ENCODE data around the gene QARS1. TPM values are rescaled to one million over a fixed set of nuclear protein-coding genes. Genes with fewer than 3 reads are reported as not detected.
A peak's percentile ranks its signal among the peaks of the same experiment; 100 is the strongest.

The QARS1 gene
- total RNA-seq (2014; rRNA removed; shearing (Covaris generic)), result 201 and 240 TPM in 2 replicates
- 87.0 and 94.8 TPM in 2 replicates for polyA plus RNA-seq (2016; fragmentation: Nextera tagmentation; extraction: Ambion mirVana)

- peak within 1 kb of the TSS; percentile 80 for H3K27ac ChIP-seq
- H3K9me3 ChIP-seq (ENCODE audit: low read depth), result no peaks in the 10 kb centered on the region
- 1 to 2% methylated on average over 48 to 50 of the region's 50 CpGs for WGBS, 2 experiments (ENCODE audit: low coverage in 1 of 2, low lambda C conversion rate in 2 of 2, missing lambda C conversion rate in 2 of 2)
- H3K4me1 ChIP-seq (ENCODE audit: insufficient read depth), result peaks cover 13% of the 10 kb centered on the region
- peak; percentile 96 for DNase-seq
- TF ChIP-seq EZH2phosphoT487 (IDR thresholded peaks at IDR 0.05; ENCODE audit: insufficient read depth, low read depth) (no peak), EZH2 (IDR thresholded peaks at IDR 0.05; ENCODE audit: insufficient read depth, poor library complexity, severe bottlenecking) (no peak)
- H3K4me2 ChIP-seq (ENCODE audit: unreplicated experiment), result peak within 1 kb of the TSS; percentile 95
- peaks cover 13% of the 10 kb centered on the region for H3F3A ChIP-seq (ENCODE audit: insufficient read depth)
- peaks cover 56% of the 10 kb centered on the region for H3K79me2 ChIP-seq (ENCODE audit: insufficient read depth)
- H4K20me1 ChIP-seq (ENCODE audit: insufficient read depth), result no peaks in the 10 kb centered on the region
- peak within 1 kb of the TSS; percentile 93 for H3K9ac ChIP-seq
- no peaks in the 10 kb centered on the region for H3K9me2 ChIP-seq (ENCODE audit: insufficient read depth)
- no peaks in the 10 kb centered on the region for H3K27me3 ChIP-seq (replicated peaks; ENCODE audit: insufficient read depth)
- H3K4me3 ChIP-seq, result peak within 1 kb of the TSS; percentile 90
- H2AFZ ChIP-seq, result peak within 1 kb of the TSS; percentile 88
- peaks cover 25% of the 10 kb centered on the region; the same call in 1 of the 2 replicates for H3K36me3 ChIP-seq (ENCODE audit: low read depth)
- in situ Hi-C loops (cut with MboI), result no loop called here
Observed at GRCh38 chr3:49104427-49105291, at the start of gene QARS1. Gene QARS1, minus strand, starts transcription at chr3:49104757. Its CDS starts 24 bp downstream, at chr3:49104733.

GRCh38 chr3:49153349-49153912 lies 48.9 kb upstream of the QARS1 start:
- Histone ChIP-seq H3K9me2 (ENCODE audit: insufficient read depth) (no peaks in the 10 kb centered on the region), H3K36me3 (ENCODE audit: low read depth) (no peaks in the 10 kb centered on the region), H3K27me3 (replicated peaks; ENCODE audit: insufficient read depth) (no peaks in the 10 kb centered on the region), H4K20me1 (ENCODE audit: insufficient read depth) (no peaks in the 10 kb centered on the region), H3K4me1 (ENCODE audit: insufficient read depth) (no peaks in the 10 kb centered on the region), H3K4me2 (ENCODE audit: unreplicated experiment) (no peak overlapping the region), H3K9me3 (ENCODE audit: low read depth) (no peaks in the 10 kb centered on the region), H3K27ac (no peak overlapping the region), H3K79me2 (ENCODE audit: insufficient read depth) (no peaks in the 10 kb centered on the region), H3K4me3 (no peak overlapping the region), H3K9ac (no peak overlapping the region), H3F3A (ENCODE audit: insufficient read depth) (peaks cover 11% of the 10 kb centered on the region; the same call in 1 of the 2 replicates), H2AFZ (no peak overlapping the region)
- TF ChIP-seq EZH2 (IDR thresholded peaks at IDR 0.05; ENCODE audit: insufficient read depth, poor library complexity, severe bottlenecking) (no peak), EZH2phosphoT487 (IDR thresholded peaks at IDR 0.05; ENCODE audit: insufficient read depth, low read depth) (no peak)
- in situ Hi-C loops (cut with MboI), result loop anchor here (25.0 kb wide), 1 partner anchor 284 kb away; the partner anchor contains the start of gene NICN1
- 57% methylated on average over 2 to 3 of the region's 3 CpGs for WGBS, 2 experiments (ENCODE audit: low coverage in 1 of 2, low lambda C conversion rate in 2 of 2, missing lambda C conversion rate in 2 of 2)
- no peak for DNase-seq

- H3K4me3 ChIP-seq, result no peak overlapping the region
- no peaks in the 10 kb centered on the region for H3K79me2 ChIP-seq (ENCODE audit: insufficient read depth)
- H2AFZ ChIP-seq, result no peak overlapping the region
- H3K4me1 ChIP-seq (ENCODE audit: insufficient read depth), result no peaks in the 10 kb centered on the region
- in situ Hi-C loops (cut with MboI), result loop anchor here (25.0 kb wide), 1 partner anchor 286 kb away; the partner anchor contains the start of gene NICN1
- H3K27ac ChIP-seq, result no peak overlapping the region
- H3K27me3 ChIP-seq (replicated peaks; ENCODE audit: insufficient read depth), result no peaks in the 10 kb centered on the region
- TF ChIP-seq EZH2 (IDR thresholded peaks at IDR 0.05; ENCODE audit: insufficient read depth, poor library complexity, severe bottlenecking) (no peak), EZH2phosphoT487 (IDR thresholded peaks at IDR 0.05; ENCODE audit: insufficient read depth, low read depth) (no peak)
- no peaks in the 10 kb centered on the region for H3K36me3 ChIP-seq (ENCODE audit: low read depth)
- no peaks in the 10 kb centered on the region for H3F3A ChIP-seq (ENCODE audit: insufficient read depth)
- 68 to 70% methylated on average over 2 of the region's 2 CpGs for WGBS, 2 experiments (ENCODE audit: low coverage in 1 of 2, low lambda C conversion rate in 2 of 2, missing lambda C conversion rate in 2 of 2)
- H3K9me3 ChIP-seq (ENCODE audit: low read depth), result no peaks in the 10 kb centered on the region
- H3K9me2 ChIP-seq (ENCODE audit: insufficient read depth), result no peaks in the 10 kb centered on the region
- no peaks in the 10 kb centered on the region for H4K20me1 ChIP-seq (ENCODE audit: insufficient read depth)
- no peak for DNase-seq
- H3K9ac ChIP-seq, result no peak overlapping the region
- no peak overlapping the region for H3K4me2 ChIP-seq (ENCODE audit: unreplicated experiment)
Observed at GRCh38 chr3:49151610-49152009, 47.1 kb upstream of the QARS1 start.

- Histone ChIP-seq H4K20me1 (ENCODE audit: insufficient read depth) (no peaks in the 10 kb centered on the region), H3K9ac (no peak overlapping the region), H3F3A (ENCODE audit: insufficient read depth) (no peaks in the 10 kb centered on the region), H3K4me2 (ENCODE audit: unreplicated experiment) (no peak overlapping the region), H3K27me3 (replicated peaks; ENCODE audit: insufficient read depth) (no peaks in the 10 kb centered on the region), H3K27ac (no peak overlapping the region), H3K4me1 (ENCODE audit: insufficient read depth) (no peaks in the 10 kb centered on the region), H3K9me3 (ENCODE audit: low read depth) (no peaks in the 10 kb centered on the region), H3K36me3 (ENCODE audit: low read depth) (no peaks in the 10 kb centered on the region), H3K79me2 (ENCODE audit: insufficient read depth) (no peaks in the 10 kb centered on the region), H3K4me3 (no peak overlapping the region), H3K9me2 (ENCODE audit: insufficient read depth) (no peaks in the 10 kb centered on the region), H2AFZ (no peak overlapping the region)
- WGBS, 2 experiments (ENCODE audit: low coverage in 1 of 2, low lambda C conversion rate in 2 of 2, missing lambda C conversion rate in 2 of 2), result 9 to 49% methylated on average over 2 to 5 of the region's 5 CpGs
- no peak for TF ChIP-seq EZH2phosphoT487 (IDR thresholded peaks at IDR 0.05; ENCODE audit: insufficient read depth, low read depth)
- TF ChIP-seq EZH2 (IDR thresholded peaks at IDR 0.05; ENCODE audit: insufficient read depth, poor library complexity, severe bottlenecking), result no peak
- in situ Hi-C loops (cut with MboI), result no loop called here
- no peak for DNase-seq
Observed at GRCh38 chr3:49148159-49148558, 43.6 kb upstream of the QARS1 start.
